Uterus (tissue), 4 donors: ENCODE data around the gene SCARF1. TPM values are rescaled to one million over a fixed set of nuclear protein-coding genes. Genes with fewer than 3 reads are reported as not detected.
A peak's percentile ranks its signal among the peaks of the same experiment; 100 is the strongest.

Source experiments
- DNase-seq, 2 donors: peaks; one replicate each; pipeline ENCODE4 v3.0.0-alpha.2; 2019 to 2020
- H3K27ac ChIP-seq, 2 donors: fragments of 200-600 bp; sonication (generic); 1 replicate in 1 of 2; 2 replicates in 1 of 2; pipeline ENCODE4 v1.5.1; 2016 to 2018
- H3K27me3 ChIP-seq, 2 donors: fragments of 200-600 bp; sonication (generic); one replicate each; pipeline ENCODE4 v1.5.1; 2018 to 2019; ENCODE audit warnings: control low read depth in 1 of 2
- H3K36me3 ChIP-seq, 2 donors: fragments of 200-600 bp; sonication (generic); one replicate each; pipeline ENCODE4 v1.5.1; 2019; ENCODE audit warnings: control low read depth in 1 of 2
- H3K4me1 ChIP-seq, 2 donors: fragments of 200-600 bp; sonication (generic); one replicate each; pipeline ENCODE4 v1.5.1; 2018 to 2019; ENCODE audit warnings: control low read depth in 1 of 2
- H3K4me3 ChIP-seq, 2 donors: fragments of 200-600 bp; sonication (generic); 1 replicate in 1 of 2; 2 replicates in 1 of 2; pipeline ENCODE4 v1.5.1; 2018 to 2019; ENCODE audit warnings: mild to moderate bottlenecking in 1 of 2
- H3K9me3 ChIP-seq, 2 donors: fragments of 200-600 bp; sonication (generic); one replicate each; pipeline ENCODE4 v1.5.1; 2019; ENCODE audit warnings: control low read depth in 1 of 2
- POLR2A ChIP-seq, 2 donors: fragments of 450-650 bp; IDR thresholded peaks; one replicate each; pipeline ENCODE4 v1.6.1; 2016; ENCODE audit warnings: antibody characterized with exemption in 2 of 2, mild to moderate bottlenecking in 1 of 2, moderate library complexity in 1 of 2
- intact Hi-C: fragments of 100-400 bp; cut with DNase I; formaldehyde crosslinking; loops from one replicate; pipeline ENCODE4 v1.15.1; 2023; ENCODE audit warnings: low total_unique reads
- total RNA-seq, 4 donors: library from RNA; depleted of rRNA in 3 of 4; stranded (reverse); fragments of >200 nt in 3 of 4; gene quantifications; one replicate each; pipeline versions ENCODE4 v1.1.0 to v1.2.4, GENCODE V29; 2014 to 2023
- TF ChIP-seq, protein P1 (sequence below), 4 experiments: fragments of 200-600 bp in 2 of 4; fragments of 450-650 bp in 2 of 4; sonication (generic) in 2 of 4; IDR thresholded peaks; one replicate each; pipeline ENCODE4 v1.5.1; 2016 to 2019; ENCODE audit warnings: antibody characterized with exemption in 4 of 4, mild to moderate bottlenecking in 2 of 4, moderate library complexity in 1 of 4
- donor health status: DM: yes; HTN: yes; CAD: no.

The SCARF1 gene
- total RNA-seq, 4 donors from 2014 or later, result 4.4 to 33.2 (median 14.2) TPM

DNA sequence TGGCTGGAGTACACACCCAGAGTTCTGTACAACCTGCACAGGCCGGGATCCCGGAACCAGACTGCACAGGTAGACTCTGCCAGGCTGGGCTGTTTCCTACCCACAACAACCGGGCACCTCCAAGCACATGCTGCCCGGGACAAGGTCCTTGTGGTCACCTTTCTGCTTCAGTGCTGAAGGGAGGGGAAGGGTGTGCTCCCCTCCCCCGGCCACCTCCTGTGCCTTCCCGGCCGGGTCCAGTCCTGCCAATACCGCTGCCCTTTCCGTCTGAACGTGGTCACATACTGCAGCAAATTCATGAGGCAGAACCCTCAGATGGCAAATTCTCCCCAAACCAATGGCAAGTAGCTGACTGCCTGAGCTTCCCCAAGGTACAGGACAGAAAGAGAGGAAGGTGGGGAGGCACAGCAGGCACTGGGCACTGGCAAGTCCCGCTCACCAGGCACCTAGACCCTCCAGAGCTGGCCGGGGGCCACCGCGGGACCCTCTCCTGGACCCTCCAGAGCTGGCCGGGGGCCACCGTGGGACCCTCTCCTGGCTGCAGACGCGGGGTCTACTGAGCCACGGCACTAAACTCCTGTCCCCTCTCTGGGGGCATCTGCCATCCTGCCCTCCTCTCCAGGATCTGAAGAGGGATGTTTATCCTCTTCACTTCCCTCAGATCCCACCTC is 39.7 kb downstream of the SCARF1 start:
- Histone ChIP-seq H3K4me3 (no peak overlapping the region), H3K36me3 (no peaks in the 10 kb centered on the region), H3K9me3 (no peaks in the 10 kb centered on the region), H3K27me3 (no peaks in the 10 kb centered on the region), H3K4me1 (no peaks in the 10 kb centered on the region), H3K27ac (no peak overlapping the region)
- intact Hi-C loops, result no loop called here
- DNase-seq, result no peak
- TF ChIP-seq POLR2A (IDR thresholded peaks at IDR 0.05), result no peak

DNA sequence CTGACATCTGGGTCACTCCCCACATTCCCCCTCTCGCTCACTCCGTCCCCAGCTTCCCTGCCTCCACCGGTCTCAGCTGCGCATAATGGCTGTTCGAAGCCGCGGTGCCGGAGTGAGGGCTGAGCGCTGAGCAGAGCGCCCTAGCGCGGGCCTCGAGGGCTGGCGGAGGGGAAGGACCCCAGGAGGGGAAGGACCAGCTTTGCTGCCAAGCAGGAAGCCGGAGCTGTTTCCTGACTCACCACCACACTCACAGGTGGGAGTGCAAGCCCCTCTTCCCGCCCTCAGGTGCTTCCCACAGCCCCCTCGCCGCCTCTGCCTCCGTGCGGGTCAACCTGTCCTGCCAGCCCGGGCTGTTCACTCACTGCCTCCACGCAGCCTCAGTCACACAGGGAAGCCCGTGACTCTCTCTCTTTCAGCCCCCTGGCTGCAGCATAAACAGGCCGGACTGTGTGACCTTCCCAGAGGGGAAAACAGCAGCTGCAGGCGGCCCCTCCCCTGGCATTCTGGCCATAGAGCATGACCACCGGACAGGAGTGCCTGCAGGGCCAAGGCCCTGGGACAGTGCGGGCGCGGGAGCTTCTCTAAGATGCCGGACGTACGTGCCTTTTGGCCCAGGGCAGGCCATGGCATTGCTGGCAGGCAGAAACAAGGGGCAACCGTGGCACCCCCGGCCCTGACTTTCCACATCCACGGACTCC is 40.6 kb downstream of the SCARF1 start:
- no peaks in the 10 kb centered on the region for H3K27me3 ChIP-seq
- no peaks in the 10 kb centered on the region for H3K9me3 ChIP-seq
- H3K4me1 ChIP-seq, result no peaks in the 10 kb centered on the region
- DNase-seq, result no peak
- no peaks in the 10 kb centered on the region for H3K36me3 ChIP-seq
- TF ChIP-seq POLR2A (IDR thresholded peaks at IDR 0.05), result no peak
- TF ChIP-seq, protein P1, sequence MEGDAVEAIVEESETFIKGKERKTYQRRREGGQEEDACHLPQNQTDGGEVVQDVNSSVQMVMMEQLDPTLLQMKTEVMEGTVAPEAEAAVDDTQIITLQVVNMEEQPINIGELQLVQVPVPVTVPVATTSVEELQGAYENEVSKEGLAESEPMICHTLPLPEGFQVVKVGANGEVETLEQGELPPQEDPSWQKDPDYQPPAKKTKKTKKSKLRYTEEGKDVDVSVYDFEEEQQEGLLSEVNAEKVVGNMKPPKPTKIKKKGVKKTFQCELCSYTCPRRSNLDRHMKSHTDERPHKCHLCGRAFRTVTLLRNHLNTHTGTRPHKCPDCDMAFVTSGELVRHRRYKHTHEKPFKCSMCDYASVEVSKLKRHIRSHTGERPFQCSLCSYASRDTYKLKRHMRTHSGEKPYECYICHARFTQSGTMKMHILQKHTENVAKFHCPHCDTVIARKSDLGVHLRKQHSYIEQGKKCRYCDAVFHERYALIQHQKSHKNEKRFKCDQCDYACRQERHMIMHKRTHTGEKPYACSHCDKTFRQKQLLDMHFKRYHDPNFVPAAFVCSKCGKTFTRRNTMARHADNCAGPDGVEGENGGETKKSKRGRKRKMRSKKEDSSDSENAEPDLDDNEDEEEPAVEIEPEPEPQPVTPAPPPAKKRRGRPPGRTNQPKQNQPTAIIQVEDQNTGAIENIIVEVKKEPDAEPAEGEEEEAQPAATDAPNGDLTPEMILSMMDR (IDR thresholded peaks at IDR 0.05), result peak in 1 of 4 experiments; percentile 5
- intact Hi-C loops, result no loop called here
- H3K27ac ChIP-seq, result no peak overlapping the region
- no peak overlapping the region for H3K4me3 ChIP-seq

DNA sequence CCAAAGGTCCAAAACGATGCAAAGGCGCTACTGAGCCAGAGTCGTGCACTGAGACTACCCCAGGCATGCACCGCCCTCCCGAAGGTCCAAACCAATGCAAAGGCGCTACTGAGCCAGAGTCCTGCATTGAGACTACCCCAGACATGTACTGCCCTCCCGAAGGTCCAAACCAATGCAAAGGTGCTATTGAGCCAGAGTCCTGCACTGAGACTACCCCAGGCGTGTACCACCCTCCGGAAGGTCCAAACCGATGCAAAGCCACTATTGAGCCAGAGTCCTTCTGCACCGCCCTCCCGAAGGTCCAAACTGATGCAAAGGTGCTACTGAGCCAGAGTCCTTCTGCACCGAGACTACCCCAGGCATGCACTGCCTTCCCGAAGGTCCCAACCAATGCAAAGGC is 44.0 kb downstream of the SCARF1 start:
- DNase-seq, result no peak
- Histone ChIP-seq H3K4me1 (no peaks in the 10 kb centered on the region), H3K36me3 (no peaks in the 10 kb centered on the region), H3K4me3 (no peak overlapping the region), H3K27me3 (no peaks in the 10 kb centered on the region), H3K9me3 (no peaks in the 10 kb centered on the region), H3K27ac (no peak overlapping the region)
- intact Hi-C loops, result no loop called here
- TF ChIP-seq, protein P1 (IDR thresholded peaks at IDR 0.05), result no peak
- TF ChIP-seq POLR2A (IDR thresholded peaks at IDR 0.05), result no peak

DNA sequence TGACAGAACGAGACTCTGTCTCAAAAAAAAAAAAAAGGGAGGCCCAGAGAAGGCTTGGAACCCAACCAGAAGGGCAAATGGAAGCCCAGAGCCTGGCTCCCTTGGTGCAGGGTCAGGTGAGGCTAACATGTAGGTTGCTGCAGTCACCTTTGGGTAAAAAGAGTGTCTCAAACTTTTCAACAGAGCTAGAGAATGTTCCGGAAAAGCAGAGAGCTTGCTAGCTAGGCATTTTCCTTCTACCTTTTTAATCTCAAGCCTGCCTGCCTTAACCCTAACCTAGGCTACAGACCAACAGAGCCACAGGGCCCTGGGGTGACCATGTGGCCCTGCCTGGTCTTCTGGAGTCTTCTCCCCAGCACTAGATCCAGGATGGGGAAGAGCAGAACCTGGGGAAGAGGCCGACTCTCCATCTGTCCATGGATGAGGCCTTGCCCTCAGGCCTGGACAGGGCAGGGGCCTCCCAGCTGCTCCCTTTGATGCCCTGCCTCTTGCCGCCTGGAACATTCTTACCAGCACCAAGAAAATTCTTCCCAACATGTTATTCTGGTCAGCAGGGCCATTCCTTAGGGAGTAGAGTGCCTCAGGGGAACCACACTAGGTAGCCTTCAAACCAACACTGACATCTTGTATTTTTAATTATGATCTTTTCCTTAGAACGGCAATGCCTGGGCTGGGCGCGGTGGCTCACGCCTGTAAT is 47.0 kb downstream of the SCARF1 start:
- DNase-seq, result no peak
- Histone ChIP-seq H3K4me3 (no peak overlapping the region), H3K36me3 (no peaks in the 10 kb centered on the region), H3K9me3 (no peaks in the 10 kb centered on the region), H3K4me1 (no peaks in the 10 kb centered on the region), H3K27me3 (no peaks in the 10 kb centered on the region), H3K27ac (no peak overlapping the region)
- intact Hi-C loops, result no loop called here
- TF ChIP-seq, protein P1 (IDR thresholded peaks at IDR 0.05), result no peak
- no peak for TF ChIP-seq POLR2A (IDR thresholded peaks at IDR 0.05)

DNA sequence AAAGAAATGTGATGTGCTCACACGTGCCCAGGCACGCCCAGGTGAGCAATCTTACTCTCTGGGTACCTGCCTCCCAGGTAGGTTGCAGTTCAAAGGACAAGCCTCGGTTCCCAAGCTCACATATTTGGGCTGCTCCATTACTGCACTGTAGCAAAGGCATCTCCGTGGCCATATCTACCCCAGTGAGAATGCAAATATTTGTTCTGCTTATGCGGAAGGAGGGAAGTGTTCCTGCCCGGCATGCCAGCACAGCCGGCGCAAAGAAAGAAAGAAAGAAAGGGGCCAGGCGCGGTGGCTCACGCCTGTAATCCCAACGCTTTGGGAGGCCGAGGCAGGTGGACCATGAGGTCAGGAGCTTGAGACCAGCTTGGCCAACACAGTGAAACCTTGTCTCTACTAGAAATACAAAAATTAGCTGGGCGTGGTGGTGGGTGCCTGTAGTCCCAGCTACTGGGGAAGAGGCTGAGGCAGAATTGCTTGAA is 47.6 kb downstream of the SCARF1 start:
- Histone ChIP-seq H3K27me3 (no peaks in the 10 kb centered on the region), H3K4me1 (no peaks in the 10 kb centered on the region), H3K9me3 (no peaks in the 10 kb centered on the region), H3K27ac (no peak overlapping the region), H3K36me3 (no peaks in the 10 kb centered on the region), H3K4me3 (no peak overlapping the region)
- no peak for DNase-seq
- TF ChIP-seq, protein P1 (IDR thresholded peaks at IDR 0.05), result no peak
- no peak for TF ChIP-seq POLR2A (IDR thresholded peaks at IDR 0.05)
- intact Hi-C loops, result no loop called here
